Esophagus (tissue), 2 donors: ENCODE measurements around the gene CDC25B. TPM values are rescaled to one million over a fixed set of nuclear protein-coding genes. Genes with fewer than 3 reads are reported as not detected.
"Not testable (repeated sequence)": the region's sequence is repeated elsewhere in the genome, so short reads cannot be mapped to it uniquely, and the experiment has no call there.

Experiments used
- H3K27ac ChIP-seq, 2 donors: one replicate each; pipeline ENCODE4 v1.5.1; 2013; ENCODE audit warnings: low read depth in 2 of 2, mild to moderate bottlenecking in 2 of 2, inconsistent platforms in 1 of 2, low read length in 1 of 2, moderate library complexity in 1 of 2
- H3K27me3 ChIP-seq, 2 donors: one replicate each; pipeline ENCODE4 v1.6.1; 2013; ENCODE audit warnings: low read length in 2 of 2, control low read depth in 1 of 2, mild to moderate bottlenecking in 1 of 2; ENCODE audit not compliant: insufficient read depth in 2 of 2, control insufficient read depth in 1 of 2
- H3K36me3 ChIP-seq, 2 donors: one replicate each; pipeline ENCODE4 v1.6.1; 2013; ENCODE audit warnings: low read length in 1 of 2; ENCODE audit not compliant: control insufficient read depth in 2 of 2, insufficient read depth in 2 of 2
- H3K4me1 ChIP-seq, 2 donors: one replicate each; pipeline ENCODE4 v1.6.1; 2013; ENCODE audit warnings: low read length in 1 of 2; ENCODE audit not compliant: control insufficient read depth in 2 of 2, insufficient read depth in 2 of 2
- H3K4me3 ChIP-seq, 2 donors: one replicate each; pipeline ENCODE4 v1.5.1; 2013; ENCODE audit warnings: low read length in 2 of 2, mild to moderate bottlenecking in 2 of 2, low read depth in 1 of 2, moderate library complexity in 1 of 2
- H3K9me3 ChIP-seq, 2 donors: one replicate each; pipeline ENCODE4 v1.6.1; 2013; ENCODE audit warnings: mild to moderate bottlenecking in 2 of 2, low read depth in 1 of 2, low read length in 1 of 2, moderate library complexity in 1 of 2; ENCODE audit not compliant: control insufficient read depth in 2 of 2, insufficient read depth in 1 of 2
- WGBS, 2 donors: extraction: QIAGEN DNeasy Blood & Tissue Kit; methylation state at CpG; one replicate each; pipeline ENCODE4 v1.1.7; 2013; 5-methylcytosine and 5-hydroxymethylcytosine counted together
- polyA plus RNA-seq, 2 donors: library from polyadenylated mRNA; stranded (reverse); fragments of 200-250 nt; gene quantifications; one replicate each; pipeline ENCODE4 v1.2.3, GENCODE V29; 2013
- donor health status: healthy with polysubstance abuse.
- donor health status: Bipolar disorder and iron deficiency.

The CDC25B gene
- polyA plus RNA-seq, 2 donors = 15.6 to 21.8 TPM

DNA sequence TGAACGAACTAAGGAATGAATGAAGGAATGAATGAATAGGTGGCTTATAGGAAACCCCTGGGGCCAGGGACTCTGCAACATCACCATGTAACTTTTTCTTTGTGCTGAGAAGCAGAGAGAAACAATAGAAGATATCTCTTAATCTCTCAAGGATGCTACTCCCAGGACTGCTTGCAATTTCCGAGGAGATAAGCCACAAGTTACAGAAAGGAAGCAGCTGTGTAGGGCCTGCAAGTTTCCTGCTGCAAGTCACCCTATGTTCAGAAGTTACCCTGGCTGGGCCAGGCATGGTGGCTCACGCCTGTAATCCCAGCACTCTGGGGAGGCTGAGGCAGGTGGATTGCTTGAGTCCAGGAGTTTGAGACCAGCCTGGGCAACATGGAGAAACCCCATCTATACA lies 43.2 kb downstream of the CDC25B start:
- WGBS, 2 donors = 79 to 82% methylated on average over 3 of the region's 3 CpGs
- Histone ChIP-seq H3K4me1 (no peaks in the 10 kb centered on the region), H3K4me3 (no peak overlapping the region), H3K36me3 (no peaks in the 10 kb centered on the region), H3K27me3 (no peaks in the 10 kb centered on the region), H3K27ac (no peak overlapping the region), H3K9me3 (no peaks in the 10 kb centered on the region)

GRCh38 chr20:3840201-3840600 lies 44.1 kb downstream of the CDC25B start:
- not testable (repeated sequence) for H3K4me1 ChIP-seq, H3K36me3 ChIP-seq, H3K9me3 ChIP-seq, H3K27me3 ChIP-seq, H3K27ac ChIP-seq, H3K4me3 ChIP-seq
- 80 to 91% methylated on average over 7 of the region's 7 CpGs for WGBS, 2 donors

DNA sequence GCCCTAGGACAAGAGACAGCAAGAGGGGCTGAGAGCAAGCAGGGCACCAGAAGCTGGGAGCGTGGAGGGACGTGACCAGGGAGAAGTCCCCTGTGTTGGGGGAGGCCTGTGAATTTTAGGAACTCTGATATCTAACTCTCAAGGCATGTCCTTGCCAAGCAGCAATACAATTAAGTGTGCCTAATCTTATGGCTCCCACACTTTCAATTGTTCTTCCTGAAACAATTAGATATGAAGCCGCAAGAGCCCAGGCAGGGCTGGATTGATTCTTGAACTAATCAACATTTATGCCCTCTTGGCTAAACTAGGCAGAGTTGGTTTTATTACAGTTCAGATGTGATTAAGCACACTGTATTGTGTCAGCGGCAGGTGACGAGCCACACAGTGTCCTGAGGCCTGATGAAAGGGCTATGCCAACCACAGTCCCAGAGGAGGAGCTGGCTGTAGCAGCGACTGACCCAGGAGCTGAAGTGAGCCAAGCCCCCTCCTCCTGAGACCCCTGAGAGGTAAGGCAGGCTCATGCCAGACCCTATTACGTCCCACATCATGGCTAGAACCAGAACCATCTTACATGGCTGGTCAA lies 46.3 kb downstream of the CDC25B start:
- no peak overlapping the region for H3K27ac ChIP-seq
- no peaks in the 10 kb centered on the region for H3K27me3 ChIP-seq
- WGBS, 2 donors = 82 to 91% methylated on average over 7 of the region's 7 CpGs
- H3K36me3 ChIP-seq = no peaks in the 10 kb centered on the region
- H3K4me3 ChIP-seq = no peak overlapping the region
- peaks cover 0 to 4% of the 10 kb centered on the region in 2 donors for H3K4me1 ChIP-seq
- no peaks in the 10 kb centered on the region for H3K9me3 ChIP-seq

- peaks cover 1 to 11% of the 10 kb centered on the region in 2 donors for H3K4me1 ChIP-seq
- H3K9me3 ChIP-seq = no peaks in the 10 kb centered on the region
- H3K4me3 ChIP-seq = no peak overlapping the region
- H3K27me3 ChIP-seq = no peaks in the 10 kb centered on the region
- peaks cover 0 to 2% of the 10 kb centered on the region in 2 donors for H3K36me3 ChIP-seq
- WGBS, 2 donors = 36 to 51% methylated on average over 5 of the region's 5 CpGs
- H3K27ac ChIP-seq = no peak overlapping the region
Observed at GRCh38 chr20:3843490-3843889, 47.4 kb downstream of the CDC25B start.

- not testable (repeated sequence) for H3K36me3 ChIP-seq, H3K4me3 ChIP-seq, H3K27me3 ChIP-seq, H3K9me3 ChIP-seq, H3K27ac ChIP-seq
- peaks cover 5 to 16% of the 10 kb centered on the region in 2 donors for H3K4me1 ChIP-seq
- 96% methylated on average over 9 of the region's 9 CpGs for WGBS, 2 donors
Observed at GRCh38 chr20:3843990-3844619, 48.0 kb downstream of the CDC25B start.

DNA sequence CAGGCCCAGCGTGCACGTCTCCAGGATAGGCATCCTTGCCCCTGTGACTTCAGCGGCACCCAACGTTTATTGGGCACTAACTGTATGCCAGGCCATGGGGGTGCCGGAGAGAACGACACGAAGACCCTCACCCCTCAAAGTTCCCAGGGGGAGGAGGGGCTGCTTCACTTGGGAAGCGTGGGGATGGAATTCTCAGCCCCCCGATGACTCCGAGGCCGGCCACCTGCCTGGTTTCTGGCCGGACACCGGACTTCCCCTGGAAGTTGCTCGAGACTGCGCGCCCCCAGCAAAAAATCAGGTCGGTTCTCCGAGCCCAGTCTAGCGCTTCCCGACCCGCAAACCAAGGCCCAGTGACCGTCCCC lies 50.2 kb downstream of the CDC25B start:
- peaks cover 5 to 16% of the 10 kb centered on the region in 2 donors for H3K4me1 ChIP-seq
- H3K9me3 ChIP-seq = no peaks in the 10 kb centered on the region
- H3K36me3 ChIP-seq = peaks cover 0 to 4% of the 10 kb centered on the region in 2 donors
- H3K27ac ChIP-seq = peak overlapping the region; percentile 88 to 91
- WGBS, 2 donors = 0% methylated on average over 22 of the region's 22 CpGs
- no peaks in the 10 kb centered on the region for H3K27me3 ChIP-seq
- H3K4me3 ChIP-seq = peak overlapping the region; percentile 76 to 96

GRCh38 chr20:3846740-3847428 lies 50.8 kb downstream of the CDC25B start, which contains the start of gene MAVS:
Gene MAVS, plus strand, starts transcription at chr20:3846834. Its CDS starts 7,791 bp downstream, at chr20:3854625.
- peak within 1 kb of the TSS; percentile 88 to 91 for H3K27ac ChIP-seq
- 0 to 1% methylated on average over 68 to 72 of the region's 72 CpGs for WGBS, 2 donors
- no peaks in the 10 kb centered on the region for H3K9me3 ChIP-seq
- H3K27me3 ChIP-seq = no peaks in the 10 kb centered on the region
- peak within 1 kb of the TSS; percentile 76 to 96 for H3K4me3 ChIP-seq
- H3K4me1 ChIP-seq = peaks cover 5 to 16% of the 10 kb centered on the region in 2 donors
- H3K36me3 ChIP-seq = peaks cover 0 to 4% of the 10 kb centered on the region in 2 donors

GRCh38 chr20:3847429-3847940 lies 51.4 kb downstream of the CDC25B start:
- Histone ChIP-seq H3K36me3 (peaks cover 0 to 4% of the 10 kb centered on the region in 2 donors), H3K27ac (peak overlapping the region; percentile 88 to 91), H3K4me3 (peak overlapping the region; percentile 76 to 96), H3K9me3 (no peaks in the 10 kb centered on the region), H3K27me3 (no peaks in the 10 kb centered on the region), H3K4me1 (peaks cover 5 to 16% of the 10 kb centered on the region in 2 donors)
- 20 to 21% methylated on average over 8 of the region's 8 CpGs for WGBS, 2 donors

DNA sequence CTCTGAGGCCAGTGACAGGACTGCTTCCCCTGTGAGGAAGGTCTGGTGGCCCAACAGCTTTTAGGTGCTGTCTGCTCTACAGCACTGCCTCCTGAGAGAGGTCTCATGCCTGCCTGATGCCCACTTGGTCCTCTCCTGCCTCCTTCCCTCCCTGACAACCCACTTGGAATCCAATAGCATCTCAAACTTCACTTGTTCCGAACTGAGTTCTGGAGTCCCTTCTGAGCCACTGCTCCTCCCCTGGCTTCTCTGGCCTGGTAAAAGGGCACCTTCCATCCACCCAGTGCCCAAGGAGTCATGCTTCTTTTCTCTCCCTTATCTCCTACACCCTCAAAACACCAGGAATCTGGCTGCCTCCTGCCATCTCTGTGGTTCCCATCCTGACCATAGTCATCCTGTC lies 52.5 kb downstream of the CDC25B start:
- no peaks in the 10 kb centered on the region for H3K27me3 ChIP-seq
- no peaks in the 10 kb centered on the region for H3K9me3 ChIP-seq
- WGBS, 2 donors = 85 to 100% methylated on average over 1 of the region's 1 CpG
- no peak overlapping the region for H3K4me3 ChIP-seq
- H3K27ac ChIP-seq = no peak overlapping the region
- peaks cover 5 to 16% of the 10 kb centered on the region in 2 donors for H3K4me1 ChIP-seq
- peaks cover 0 to 4% of the 10 kb centered on the region in 2 donors for H3K36me3 ChIP-seq
